Activated naive CD8-positive, alpha-beta T cell treated with anti-CD3 and anti-CD28 coated beads, Interleukin-2, amount 50 U/mL, for 16 hours (primary cell): ENCODE measurements around the gene S100Z.
"Not testable (repeated sequence)": the region's sequence is repeated elsewhere in the genome, so short reads cannot be mapped to it uniquely, and the experiment has no call there.

Source experiments
- DNase-seq: peaks from one replicate; pipeline ENCODE4 v3.0.0-alpha.2; 2020; ENCODE audit warnings: low read depth, low spot score

The S100Z gene

DNA sequence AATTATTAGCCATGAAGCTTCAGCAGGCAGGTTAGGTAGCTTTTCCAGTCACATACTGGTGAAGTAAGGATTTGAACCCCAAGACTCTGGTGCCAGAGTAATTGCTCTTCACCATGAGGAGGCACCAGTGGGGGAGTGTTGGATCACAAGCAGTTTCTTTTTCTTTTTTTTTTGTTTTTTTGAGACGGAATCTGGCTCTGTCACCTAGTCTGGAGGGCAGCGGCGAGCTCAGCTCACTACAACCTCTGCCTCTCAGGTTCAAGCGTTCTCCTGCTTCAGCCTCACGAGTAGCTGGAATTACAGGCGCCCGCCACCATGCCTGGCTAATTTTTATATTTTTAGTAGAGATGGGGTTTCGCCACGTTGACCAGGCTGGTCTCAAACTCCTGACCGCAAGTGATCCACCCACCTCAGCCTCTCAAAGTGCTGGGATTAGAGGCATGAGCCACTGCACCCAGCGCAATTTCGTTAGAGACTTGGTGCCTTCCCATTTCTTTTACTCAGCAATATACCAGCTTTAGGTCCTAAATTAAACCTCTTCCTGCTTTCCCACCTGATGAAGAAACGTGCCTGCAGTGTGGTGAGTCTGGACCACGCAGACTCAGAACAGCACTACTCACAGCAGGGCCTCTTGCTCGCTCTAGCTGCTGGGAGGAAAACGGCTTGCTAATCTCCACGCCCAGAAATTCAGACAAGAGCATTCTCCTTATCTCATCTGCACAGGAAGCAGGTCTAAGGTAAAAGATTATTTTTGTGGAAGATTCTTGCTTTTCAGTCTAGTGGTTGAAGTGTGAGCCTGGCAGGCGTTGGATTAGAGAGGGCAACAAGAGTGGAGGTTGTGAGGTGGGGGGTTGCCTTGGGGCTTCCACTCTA, at the start of gene S100Z:
Gene S100Z (plus strand): TSS at position 596 of the 873 bp plus-strand sequence. CDS start 25,346 bp downstream, outside the sequence.
- no peak for DNase-seq

DNA sequence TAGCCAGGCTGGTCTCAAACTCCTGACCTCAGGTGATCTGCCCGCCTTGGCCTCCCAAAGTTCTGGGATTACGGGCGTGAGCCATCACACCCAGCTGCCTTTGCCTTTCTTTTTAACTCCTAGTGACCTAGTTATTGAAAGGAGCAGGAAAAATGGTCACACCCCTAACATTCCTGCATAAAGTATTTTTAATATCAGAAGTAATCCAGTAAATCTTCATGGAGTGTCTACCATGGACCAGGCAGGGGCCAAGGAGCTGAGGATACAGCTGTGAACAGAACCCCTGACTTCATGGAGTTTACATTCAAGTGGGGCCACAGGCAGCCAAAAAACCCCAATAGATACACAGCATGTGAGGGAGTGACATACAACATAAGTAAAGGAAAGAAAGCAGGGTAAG, 49.2 kb upstream of the S100Z start:
- no peak for DNase-seq

DNA sequence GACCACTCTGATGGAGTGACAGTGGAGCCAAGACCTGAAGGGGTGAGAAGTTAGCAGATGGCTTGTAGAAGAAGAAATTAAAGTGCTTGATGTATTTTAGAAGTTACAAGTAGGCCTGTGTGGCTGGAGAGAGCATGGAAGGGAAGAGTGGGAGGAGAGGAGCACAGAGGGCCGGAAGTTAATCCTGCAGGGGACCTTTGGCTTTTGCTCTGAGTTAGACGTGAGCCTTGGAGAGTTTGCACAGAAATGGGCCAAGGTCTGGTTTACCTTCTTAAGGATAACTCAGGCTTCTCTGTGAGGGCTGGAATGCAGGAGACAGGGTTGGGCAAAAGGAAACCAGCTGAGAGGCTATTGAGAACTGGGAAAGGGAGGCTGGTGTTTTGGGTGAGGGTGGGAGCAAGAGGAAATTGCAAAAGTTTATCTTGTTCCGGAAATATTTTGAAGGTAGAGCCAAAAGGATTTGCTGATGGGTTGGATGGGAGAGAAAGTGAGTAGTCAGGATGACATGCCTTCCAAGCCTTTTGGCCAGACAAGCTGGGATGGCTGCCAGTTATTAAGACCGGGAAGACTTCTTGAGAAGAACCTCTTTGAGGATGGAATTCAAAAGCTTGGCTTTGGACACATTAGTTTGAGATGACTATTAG, 48.5 kb upstream of the S100Z start:
- DNase-seq, result no peak

DNA sequence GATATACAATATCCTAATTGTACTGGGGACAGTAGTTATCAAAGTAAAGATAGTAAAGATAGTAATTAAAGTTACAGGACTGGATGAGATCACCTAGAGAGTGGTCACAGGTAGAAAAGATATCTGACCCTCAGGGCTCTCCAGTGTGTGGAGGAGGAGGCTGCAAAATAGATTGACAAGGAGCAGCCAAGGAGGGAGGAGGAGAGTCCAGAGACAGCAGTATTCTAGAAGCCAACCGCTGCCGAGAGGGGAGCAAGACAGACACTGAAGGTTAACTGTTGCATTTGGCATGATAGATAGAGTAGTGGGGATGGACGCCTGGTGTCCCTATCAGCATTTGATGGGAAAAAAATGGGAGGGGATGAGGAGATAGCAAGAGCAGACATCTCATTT, 48.0 kb upstream of the S100Z start:
- no peak for DNase-seq

DNA sequence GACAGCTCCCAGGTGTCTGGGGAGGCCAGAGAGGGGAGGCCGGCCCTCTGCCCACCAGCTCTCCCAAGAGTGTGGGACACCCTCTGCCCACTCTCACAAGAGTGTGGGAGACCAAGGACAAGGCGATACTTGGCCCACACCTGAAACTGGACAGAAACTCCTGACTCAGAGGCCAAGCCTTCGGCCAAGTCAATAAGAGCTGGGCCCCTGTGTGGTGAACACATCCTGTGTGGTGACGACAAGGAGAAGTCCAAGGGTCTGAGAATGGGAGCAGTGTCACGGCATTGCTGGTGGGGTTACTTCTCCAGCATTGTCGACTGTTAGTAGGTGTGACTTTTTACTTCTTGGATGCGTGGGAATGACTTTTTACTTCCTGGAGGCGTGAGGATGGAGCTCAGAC, 45.5 kb upstream of the S100Z start:
- no peak for DNase-seq

GRCh38 chr5:76805821-76806505, 43.9 kb upstream of the S100Z start:
- DNase-seq, result no peak

- DNase-seq, result no peak
Measured at GRCh38 chr5:76807296-76807695, 42.5 kb upstream of the S100Z start.

GRCh38 chr5:76808141-76808691, 41.6 kb upstream of the S100Z start:
- DNase-seq, result no peak

DNA sequence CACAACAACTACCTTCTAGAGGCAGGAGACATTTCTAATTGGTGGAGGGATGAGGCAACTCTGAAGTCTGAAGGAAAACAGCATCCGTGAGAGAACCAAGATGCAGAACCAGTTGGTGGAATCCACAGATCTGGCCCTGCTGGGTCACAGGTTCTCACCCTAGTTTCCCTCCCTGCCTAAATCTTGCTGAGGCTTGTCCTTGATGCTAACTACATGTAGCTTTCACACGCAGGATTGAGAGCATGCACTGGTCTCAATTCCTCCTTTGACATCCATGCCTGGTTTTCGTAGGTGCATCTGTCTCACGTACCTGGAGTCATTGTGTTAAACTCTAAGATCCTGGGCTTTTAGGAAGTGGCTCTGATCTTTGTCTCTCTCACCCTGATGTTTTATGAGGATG, 40.7 kb upstream of the S100Z start:
- no peak for DNase-seq

DNA sequence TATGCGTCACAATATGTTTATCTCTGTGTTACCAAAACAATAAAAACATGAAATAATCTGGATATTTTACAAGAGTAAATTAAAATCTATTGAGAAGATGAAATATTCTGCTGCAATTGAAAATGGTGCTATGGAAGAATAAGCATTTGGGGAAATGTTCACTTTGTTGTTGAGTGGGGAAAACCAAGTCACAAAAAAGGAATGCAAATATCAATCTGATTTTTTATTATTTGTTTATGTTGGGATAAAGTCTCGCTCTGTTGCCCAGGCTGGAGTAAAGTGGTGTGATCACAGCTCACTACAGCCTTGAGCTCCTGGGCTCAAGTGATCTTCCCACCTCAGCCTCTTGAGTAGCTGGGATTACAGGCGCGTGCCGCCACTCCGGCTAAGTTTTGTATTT, 39.6 kb upstream of the S100Z start:
- DNase-seq, result no peak

DNA sequence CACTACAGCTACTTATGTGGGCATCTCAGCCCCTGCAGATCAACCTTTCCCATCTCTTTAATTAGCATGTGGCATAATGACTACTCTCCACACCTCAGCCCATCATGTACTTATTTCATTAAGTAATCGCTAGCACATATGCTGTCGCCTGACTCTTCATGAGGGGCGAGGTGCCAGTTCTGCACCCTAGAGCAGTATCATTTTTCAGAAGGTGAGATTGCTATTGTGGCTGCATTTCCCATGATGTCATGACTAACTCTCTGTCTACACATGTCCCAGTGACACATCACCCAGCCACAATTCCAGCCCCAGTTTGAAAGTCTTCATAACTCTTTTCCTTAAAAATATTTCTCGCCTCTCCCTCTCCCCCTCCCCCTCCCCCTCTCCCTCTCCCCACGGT, 38.6 kb upstream of the S100Z start:
- DNase-seq, result no peak

DNA sequence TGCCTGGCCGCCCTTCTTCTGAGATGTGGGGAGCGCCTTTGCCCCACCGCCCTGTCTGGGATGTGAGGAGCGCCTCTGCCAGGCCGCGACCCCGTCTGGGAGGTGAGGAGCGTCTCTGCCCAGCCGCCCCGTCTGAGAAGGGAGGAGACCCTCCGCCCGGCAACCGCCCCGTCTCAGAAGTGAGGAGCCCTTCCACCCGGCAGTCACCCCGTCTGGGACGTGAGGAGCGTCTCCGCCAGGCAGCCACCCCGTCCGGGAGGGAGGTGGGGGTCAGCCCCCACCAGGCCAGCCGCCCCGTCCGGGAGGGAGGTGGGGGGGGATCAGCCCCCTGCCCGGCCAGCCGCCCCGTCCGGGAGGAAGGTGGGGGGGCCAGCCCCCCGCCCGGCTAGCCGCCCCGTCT, 37.6 kb upstream of the S100Z start:
- DNase-seq, result not testable (repeated sequence)

DNA sequence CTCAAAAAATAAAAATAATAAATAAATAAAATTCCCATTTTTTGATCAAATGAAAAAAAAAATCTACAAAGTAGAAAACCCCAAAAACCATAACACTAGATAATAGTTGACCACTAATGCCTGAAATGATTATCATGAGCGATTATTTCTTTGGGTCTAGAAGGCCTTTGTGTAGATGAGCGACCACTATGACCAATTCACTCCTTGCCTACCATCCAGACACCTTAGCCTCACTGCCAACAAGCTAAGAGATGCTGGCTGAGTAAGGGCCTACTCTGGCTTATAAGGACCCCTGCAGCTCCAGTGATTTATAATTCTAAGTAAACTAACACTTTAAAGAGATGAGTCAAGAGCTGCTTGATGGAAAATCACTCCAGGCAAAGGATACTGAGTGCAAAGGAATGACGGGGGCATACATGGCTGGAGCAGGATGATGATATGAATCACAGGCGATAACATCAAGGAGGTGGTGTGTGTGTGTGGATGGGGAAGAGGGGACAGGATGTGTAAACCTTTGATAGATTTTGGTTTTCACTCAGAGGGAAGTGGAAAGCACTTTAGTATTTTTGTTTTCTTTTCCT, 35.7 kb upstream of the S100Z start:
- DNase-seq, result no peak

DNA sequence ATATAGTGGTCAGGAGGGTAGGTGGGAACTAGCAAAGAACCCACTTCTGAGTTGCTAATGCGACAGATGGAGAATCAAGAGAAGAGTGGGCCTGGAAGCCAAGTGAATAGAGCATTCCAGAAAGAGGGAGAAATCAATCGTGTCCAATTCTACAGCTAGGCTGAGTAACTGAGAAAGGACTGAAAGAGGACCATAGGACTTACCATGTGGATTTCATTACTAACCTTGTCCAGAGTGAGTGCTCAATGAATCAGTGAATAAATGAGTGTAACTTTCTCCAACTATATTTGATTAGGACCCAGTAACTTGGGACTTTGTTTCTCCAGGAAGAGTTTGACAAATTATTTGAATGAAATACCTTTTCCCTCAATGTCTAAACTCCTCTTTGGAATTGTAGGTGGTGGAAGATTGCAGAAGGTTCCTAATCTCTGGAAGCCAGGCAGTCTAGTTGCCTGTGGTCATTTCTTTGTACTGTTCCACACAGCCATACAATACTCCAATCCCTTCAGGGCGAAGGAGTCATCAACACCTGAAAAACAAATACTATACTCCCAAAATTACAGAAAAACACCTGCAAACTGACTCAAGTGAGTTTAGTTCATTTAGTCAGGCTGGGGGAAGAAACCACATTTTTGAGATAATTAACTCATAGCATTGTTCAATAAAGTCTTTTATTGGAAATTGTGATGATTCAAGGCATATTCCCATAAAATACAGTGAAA, 33.5 kb upstream of the S100Z start:
- no peak for DNase-seq

GRCh38 chr5:76818844-76819831, 30.7 kb upstream of the S100Z start, which contains the start of gene F2RL1:
Gene F2RL1 (plus strand): TSS chr5:76819030. CDS start chr5:76819183, 153 bp downstream.
- DNase-seq, result peak; percentile 7

- no peak for DNase-seq
Measured at GRCh38 chr5:76819851-76820525, 29.8 kb upstream of the S100Z start.

GRCh38 chr5:76820526-76820890, 29.3 kb upstream of the S100Z start:
- DNase-seq, result no peak

DNA sequence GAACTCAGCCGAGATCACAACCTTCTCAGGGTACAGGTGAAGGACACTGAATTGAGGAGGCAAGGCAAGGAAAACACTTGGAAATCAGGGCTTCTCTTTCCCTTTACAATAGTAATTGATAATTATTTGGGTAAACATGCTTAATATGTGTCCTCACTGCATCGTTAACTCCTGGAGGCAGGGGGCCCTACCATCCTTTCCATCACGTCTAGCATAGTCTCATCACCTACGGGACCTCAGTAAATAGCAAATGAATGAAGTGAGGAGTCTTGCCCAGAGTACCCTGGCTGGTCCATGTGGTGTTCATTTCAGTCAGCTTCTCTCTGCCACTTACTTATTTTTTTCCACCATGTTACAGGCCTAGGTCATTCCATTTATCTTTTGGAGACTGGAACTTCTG, 28.7 kb upstream of the S100Z start:
- DNase-seq, result no peak

DNA sequence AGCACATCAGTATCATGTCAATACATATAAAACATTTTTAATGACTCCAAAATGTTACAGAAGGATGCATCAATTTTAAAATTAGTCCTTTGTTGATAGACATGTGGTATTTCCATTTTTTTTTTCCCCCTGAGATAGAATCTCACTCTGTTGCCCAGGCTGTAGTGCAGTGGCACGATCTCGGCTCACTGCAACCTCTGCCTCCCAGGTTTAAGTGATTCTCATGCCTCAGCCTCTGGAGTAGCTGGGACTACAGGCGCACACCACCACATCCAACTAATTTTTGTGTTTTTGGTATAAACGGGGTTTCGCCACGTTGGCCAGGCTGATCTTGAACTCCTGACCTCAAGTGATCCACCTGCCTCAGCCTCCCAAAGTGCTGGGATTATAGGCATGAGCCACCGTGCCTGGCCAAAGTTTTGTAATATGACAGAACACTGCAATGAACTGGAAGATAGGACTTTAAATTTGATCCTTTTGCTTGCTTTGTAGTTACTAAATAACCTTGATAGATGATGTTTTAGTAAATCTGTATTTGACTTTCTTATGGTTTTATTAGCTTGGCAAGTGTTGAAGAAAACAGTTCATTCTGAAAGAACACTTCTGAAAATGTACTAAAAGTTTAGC, 27.6 kb upstream of the S100Z start:
- DNase-seq, result not testable (repeated sequence)
